GM21381 (cell line): Measurements from ENCODE around the gene GLYATL1.
A peak's percentile ranks its signal among the peaks of the same experiment; 100 is the strongest.

Experiments used
- ATAC-seq: cut with Tn5 transposase; IDR thresholded peaks from one replicate; pipeline ENCODE4 v1.9.1; 2021; ENCODE audit warnings: mild to moderate bottlenecking, moderate library complexity; ENCODE audit not compliant: unreplicated experiment

GLYATL1 gene

DNA sequence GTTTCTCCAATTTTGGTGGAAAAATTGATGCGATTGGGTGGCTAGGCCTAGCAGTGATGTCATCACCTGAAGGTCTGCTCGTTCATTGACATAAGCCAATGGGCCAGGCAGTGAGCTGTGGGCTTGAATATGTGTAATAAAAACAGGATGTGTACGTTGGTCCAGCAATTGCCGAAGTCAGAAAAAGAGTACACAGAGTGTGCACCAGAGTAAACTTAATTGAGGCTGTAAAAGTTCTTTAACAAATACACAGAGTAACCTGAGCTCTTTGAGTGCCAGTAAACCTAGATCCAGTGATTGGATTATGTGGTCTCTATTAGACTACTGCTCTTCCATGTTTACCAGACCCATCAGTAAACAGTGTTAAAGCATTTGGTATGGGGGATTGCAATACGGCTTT is 13.0 kb upstream of the GLYATL1 start:
- no peak for ATAC-seq

DNA sequence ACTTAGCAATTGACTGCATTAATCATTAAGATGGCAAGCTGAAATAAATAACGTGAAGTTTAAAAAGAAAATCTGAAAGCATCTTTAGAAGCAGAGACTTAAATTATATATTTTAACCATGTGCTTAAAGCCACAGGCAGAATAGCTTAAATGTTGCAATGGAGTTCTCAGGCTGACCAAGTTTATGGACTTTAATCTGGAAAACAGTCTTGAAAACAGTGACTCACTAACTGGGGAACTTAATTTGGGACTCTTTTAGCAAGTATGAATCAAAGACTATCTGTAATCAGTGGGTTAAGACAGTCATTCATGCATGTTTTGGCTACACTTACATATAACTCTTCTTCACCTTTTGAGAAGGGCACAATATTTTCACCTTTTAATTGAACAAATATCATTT is 12.6 kb upstream of the GLYATL1 start:
- ATAC-seq, result no peak

DNA sequence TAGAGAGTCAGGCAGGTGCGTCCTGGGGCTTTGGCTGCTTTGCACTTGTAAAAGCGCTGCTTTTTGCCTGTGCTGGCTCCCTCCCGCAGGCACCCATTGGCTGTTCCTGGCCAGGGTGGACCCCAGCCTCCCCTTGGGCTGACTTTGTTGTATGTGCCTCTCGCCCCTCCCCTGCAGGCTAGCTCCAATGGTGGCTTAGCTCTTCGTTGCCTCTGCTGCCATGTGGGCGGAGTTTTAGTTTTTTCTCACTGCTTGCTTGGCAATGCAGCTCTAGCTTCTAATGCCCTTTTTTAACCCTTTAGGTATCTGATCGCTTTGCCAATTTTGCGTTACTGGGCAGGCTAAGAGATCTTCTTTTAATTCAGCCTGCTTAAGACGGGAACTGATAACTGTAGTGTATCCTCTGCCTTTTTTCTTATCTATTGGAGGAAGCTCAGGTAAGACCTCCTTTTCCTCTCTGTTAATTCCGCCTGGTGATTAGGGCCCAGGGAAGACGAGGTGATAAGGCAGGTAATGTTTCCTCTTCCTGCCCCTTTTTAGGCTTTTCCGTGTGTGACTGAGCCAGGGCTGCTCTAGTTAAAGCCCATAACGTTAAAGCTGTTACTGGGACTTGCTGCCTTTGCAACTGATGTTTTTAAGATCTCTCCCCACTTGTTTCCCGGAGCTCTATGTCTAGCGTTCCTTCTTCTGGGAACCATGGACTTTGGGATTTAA is 11.7 kb upstream of the GLYATL1 start:
- ATAC-seq, result no peak

DNA sequence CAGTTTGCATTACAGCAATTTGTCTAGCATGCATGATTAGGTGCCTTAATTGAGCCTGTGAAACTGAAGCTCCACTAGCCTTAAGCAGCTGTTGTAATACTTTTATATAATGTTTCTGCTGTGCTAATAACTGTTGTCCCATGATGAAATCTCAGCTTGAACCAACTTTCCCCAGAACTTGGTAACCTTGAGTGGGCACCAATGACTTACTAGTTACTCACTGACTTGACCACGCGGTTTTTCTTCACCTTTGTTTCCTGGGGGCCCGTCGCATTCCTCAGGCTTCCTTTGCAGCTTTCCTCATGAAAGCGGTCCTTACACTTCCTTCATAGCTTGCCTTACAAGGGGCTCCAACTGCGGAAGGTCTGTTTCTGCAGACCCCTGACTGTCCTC is 11.2 kb upstream of the GLYATL1 start:
- no peak for ATAC-seq

DNA sequence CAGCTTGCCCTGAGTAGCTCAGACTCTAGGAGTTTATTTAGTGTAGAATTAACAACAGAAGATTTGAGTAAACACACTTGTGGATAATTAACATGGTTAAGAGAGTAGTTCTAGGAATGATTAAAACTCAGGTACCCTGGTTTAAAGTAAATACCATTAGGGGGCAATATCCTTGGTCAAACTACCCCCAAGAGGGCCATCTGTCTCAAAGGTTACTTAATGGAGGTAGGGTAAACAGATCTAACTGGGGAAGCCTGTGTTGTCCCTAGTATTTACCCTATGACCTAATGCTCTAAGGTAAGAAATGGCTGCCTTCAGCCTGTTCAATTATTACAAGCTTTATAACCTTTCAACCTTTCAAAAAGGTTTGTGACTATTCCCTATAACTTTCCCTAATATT is 10.6 kb upstream of the GLYATL1 start:
- no peak for ATAC-seq

DNA sequence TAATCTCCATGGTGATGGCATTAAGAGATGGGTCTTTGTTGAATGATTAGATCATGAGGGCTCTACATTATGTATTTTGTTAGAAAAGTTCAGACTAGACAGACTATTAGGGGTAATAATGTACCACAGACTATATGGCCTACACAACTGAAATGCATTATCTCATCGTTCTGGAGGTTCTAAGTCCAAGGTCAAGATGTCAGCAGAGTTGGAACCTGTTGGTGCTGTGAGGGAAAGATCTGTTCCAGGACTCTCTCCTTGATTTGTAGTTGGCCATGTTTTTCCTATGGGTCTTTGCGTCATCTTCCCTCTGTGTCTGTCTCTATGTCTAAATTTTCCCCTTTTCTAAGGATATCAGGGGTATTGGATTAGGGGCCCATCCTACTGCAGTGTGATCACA is 8.4 kb upstream of the GLYATL1 start:
- ATAC-seq, result no peak

DNA sequence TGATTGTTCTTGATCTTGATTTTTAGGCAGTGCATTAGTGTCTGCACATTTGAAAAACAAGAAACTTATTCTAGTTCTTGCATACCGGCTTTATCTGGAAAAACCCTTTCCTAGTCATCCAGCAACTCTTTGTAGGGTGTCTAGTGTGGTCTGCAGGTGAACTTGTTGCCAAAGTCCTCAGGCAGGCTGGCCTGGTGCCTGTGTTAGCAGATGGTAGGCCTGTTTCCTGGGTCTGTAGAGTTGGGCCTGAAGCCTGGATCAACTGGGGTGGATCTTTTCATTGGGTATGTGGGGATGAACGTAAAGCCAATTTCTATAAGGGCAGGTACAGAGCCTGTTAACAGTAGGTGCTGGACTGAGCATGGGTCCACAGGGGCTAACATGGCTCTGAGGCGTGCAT is 5.6 kb upstream of the GLYATL1 start:
- ATAC-seq, result no peak

DNA sequence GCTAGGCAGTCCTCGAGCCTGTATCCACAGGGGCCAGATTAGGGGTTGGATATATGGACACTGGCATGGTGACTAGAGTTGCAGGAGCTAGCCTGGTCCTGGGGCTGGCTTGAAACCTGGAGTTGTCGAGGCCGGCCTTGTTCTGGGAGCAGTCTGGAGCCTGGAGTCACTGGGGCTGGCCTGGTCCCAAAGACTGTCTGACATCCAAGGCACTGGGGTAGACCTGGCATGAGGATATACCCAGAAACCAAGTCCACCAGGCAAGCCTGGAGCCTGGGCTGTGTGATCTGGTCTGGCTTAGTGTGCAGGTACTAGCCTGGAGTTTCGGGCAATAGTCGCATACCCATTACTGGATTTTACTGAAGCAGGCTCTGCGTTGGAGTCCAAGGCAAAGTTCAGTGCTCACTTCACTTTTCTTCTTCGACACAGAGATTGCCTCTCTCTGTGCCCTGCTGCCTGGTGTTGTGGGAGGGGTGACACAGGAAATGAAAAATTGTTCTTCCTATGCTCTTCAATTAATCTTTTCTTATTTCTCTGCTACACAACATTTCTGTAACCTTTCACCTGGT is 4.3 kb upstream of the GLYATL1 start:
- ATAC-seq, result no peak

DNA sequence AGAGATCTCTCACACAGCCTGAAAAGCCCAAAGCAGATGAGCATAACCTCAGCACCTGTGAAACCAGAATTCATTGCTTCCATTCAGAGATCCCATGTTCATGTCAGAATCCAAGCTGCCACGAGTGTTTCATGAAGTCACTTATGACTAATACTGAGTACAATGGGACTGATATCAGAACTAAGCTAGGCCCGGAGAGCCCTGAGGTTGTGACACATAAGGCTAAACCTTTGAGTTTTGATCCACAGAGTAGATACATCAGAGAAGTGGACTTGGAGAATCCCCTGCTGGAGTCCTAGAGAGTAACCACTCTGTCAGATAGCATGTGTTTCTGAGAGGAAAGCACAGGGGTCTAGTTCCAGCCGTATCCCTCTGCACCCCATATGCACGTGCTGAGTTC is 890 bp upstream of the GLYATL1 start:
- no peak for ATAC-seq

DNA sequence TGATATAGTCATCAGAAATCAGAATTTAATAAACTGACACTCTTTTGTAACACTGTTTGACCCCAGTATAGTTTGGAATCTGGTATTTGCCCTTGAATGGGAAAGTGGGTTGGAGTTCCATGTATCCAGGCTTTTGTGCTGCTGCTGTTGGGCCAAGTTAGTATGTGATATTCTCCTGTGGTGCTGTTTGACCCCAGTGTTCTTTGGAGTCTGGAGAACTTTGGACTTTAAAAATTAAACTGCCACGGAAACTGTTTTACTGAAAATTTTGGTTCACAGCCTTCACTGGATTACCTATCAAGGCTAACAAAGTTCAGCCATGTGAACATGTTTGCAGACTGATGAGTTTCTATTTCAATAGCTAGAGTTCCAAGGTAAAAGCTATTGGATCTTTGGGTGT is 740 bp downstream of the GLYATL1 start:
- no peak for ATAC-seq

DNA sequence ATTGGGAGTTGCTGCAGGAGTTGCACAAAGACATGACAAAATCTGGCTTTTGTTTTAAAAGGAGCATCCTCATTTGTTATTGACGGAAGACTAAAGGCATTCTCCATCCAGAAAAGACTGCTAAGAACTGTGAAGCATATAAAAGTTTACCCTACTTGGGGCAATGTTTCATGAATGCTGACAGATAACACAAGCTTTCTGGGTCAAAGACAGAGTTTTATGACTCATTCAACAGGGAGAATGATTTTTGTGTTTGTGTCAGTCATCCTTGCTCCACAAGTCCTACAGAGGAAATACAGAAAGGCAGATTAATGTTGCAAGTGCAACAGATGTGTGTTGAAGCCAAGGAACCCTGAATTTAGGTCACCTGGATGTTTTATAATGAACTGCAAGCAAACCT is 2.5 kb downstream of the GLYATL1 start:
- ATAC-seq, result no peak

DNA sequence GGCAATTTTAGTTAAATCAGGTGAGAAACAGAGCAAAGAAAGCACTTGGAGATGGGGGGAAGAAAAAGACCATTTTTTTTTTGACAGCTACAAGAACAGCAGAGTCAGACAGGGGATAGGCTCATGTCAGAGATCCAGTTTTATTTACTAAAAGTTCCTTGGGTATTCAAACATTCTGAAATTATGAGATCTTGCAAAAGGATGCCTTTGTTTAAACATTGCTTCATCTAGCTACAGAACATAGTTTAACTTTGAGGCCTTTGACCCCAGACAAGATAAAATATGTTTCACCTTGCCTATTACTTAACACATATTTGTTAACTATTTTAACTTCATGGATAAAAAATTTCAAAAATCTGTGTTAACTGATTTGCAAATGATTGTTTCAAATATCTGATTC is 6.4 kb downstream of the GLYATL1 start:
- no peak for ATAC-seq

DNA sequence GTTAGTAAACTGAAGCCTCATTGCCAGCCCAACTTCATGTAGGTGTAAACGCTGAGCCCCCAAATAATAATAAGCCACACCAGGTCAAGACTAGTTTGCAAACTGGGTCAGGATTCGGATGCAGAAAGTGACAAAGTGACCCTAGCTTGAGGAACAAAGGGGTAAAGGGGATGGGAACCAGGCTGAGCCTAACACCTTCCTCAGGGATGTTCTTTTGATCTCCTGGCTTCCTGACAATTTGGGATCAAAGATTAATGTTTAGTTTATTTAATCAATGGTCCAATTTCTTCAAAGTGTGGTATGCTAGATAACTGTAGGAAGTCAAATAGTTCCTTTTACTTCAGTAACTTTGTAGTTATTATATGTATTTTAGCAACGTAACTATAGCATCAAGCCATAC is 9.9 kb downstream of the GLYATL1 start:
- no peak for ATAC-seq

DNA sequence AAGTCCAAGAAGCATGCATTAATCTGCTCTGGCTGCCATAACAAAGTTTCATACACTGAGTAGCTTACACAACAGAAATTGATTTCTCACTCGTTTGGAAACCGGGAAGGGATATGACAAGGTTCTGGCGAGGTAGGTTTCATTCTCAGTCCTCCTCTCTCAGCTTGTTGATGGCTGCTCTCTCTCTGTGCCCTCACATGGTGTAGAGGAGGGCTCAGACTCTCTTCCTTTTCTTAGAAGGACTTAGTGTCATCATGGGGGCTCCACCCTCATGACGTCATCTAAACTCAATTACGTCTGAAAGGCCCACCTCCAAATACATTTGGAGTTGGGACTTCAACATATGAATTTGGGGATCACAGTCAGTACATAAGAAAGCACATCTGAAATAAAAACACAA is 18.6 kb downstream of the GLYATL1 start:
- ATAC-seq, result peak; percentile 58

DNA sequence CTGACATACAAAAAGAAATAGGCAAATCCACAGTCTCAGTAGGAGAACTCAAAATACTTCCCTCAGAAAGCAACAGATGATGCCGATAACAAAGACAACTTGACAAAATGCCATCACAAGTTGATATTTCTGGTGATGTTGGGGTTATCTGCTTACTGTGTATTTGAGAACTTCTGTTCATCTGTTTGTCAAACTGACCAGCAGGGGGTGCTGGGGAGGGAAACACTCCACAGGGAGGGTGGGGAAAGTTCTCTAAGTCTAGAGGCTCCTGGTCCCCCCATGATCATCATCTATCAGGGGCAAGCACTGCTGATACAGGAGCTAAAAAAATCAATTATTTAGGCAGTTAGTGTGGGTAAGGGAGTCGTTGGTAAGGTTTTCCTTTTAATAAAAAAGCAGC is 19.2 kb downstream of the GLYATL1 start:
- ATAC-seq, result peak; percentile 66

DNA sequence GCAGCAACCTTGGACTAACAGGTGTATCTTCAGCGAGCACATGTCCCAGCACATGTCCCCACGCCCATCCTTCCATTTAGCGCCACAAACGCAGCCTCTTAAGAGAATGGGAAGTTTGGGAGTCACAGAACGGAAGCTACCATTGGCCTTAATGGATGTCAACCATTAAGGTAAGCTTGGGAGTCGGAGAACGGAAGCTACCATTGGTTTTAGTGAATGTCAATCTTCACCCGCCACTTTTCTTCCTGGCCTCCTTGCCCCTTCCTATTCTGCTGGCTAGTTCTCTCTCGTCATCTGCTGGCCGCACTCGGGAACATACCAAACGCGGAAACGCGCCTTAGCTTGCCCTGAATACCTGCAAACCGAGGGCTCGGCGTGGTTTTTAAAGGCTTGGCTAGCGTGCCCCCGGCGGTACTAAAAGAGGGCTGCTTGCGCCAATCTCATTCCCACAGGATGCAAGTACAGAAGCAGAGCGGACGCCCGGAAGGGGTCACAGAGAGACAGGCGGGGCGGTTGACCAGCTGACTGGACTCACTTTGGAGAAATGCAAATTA is 24.3 kb downstream of the GLYATL1 start:
- ATAC-seq, result no peak

DNA sequence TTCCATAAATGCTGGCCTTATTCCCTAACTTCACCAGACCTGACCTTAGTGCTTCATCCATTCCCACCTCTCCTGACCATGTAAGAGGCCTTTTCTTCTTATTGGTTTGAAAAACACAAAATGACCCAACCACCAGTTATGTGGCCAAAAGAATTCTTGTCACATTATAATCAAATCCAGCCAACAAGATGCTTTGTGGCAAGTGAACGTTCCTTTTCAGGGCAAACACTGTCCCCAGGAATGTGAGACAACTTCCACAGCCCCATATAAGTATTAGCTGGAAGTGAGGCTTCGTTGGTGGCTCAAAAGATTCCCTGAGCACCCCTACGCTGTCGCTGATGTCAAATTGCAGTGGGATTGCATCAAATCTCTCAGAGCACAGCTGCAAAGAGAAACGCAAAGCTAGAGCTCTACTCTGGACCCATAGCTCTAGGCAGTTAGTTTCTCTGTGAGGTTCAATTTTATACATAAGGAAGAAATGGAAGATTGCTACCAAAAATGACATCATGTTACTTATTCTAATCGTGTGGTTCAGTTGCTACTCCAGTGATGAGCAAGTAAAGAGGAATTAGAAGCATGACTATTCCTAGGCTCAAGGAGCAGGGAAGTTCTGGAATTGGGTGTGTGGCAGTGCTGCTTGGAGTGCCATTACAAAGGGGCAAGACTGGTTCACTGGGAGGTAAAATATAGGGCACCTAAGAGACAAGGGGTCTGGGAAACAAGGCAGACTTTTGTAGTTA is 26.1 kb downstream of the GLYATL1 start:
- no peak for ATAC-seq

DNA sequence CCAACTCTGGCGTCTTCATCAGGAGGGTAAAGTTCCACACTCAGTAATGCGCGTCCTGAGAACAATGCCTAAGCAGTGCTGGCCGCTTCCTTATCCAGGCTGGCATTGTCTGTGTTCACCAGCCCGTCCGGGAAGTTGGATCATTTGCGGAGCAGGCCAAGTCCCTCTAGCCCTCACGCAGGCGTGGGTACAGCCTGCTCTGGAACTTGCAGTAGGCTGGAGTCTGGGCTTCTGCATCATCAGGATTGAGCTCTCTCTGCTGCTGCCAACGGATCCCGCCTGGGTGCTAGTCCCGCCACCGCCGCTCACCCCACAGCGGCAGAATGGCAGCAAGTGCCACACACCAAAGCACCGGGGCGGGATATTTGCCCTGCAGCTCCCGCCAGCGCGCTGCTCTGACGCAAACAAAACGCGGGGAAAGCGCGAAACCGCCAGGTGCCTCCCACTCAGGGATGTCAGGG is 29.0 kb downstream of the GLYATL1 start:
- ATAC-seq, result no peak

DNA sequence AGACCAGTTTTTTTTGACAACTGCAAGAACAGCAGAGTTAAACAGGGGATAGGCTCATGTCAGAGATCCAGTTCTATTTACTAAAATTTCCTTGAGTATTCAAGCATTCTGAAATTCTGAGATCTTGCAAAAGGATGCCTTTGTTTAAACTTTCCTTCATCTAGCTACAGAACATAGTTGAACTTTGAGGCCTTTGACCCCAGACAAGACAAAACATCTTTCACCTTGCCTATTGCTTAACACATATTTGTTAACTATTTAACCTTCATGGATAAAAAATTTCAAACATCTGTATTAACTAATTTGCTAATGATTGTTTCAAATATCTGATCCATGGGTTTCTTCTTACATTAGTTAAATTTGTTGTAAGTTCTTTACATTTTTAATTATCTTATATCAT is 38.2 kb downstream of the GLYATL1 start:
- ATAC-seq, result no peak

DNA sequence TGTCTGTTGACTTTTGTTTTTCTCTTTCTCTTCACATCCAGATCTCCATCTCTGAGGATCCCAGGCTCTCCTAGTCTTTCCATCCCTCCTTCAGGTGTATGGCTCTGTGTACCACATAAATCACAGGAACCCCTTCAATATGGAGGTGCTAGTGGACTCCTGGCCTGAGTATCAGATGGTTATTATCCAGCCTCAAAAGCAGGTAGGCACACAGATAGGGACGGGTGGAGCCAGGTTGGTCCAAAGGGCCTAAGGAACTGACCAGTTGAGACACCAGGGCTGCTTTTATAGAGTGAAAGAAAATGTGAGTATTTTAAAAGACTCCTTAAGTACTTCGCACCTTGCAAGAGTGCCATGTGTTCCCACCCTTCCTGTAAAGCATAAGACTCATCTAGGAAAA is 39.9 kb downstream of the GLYATL1 start:
- ATAC-seq, result no peak

DNA sequence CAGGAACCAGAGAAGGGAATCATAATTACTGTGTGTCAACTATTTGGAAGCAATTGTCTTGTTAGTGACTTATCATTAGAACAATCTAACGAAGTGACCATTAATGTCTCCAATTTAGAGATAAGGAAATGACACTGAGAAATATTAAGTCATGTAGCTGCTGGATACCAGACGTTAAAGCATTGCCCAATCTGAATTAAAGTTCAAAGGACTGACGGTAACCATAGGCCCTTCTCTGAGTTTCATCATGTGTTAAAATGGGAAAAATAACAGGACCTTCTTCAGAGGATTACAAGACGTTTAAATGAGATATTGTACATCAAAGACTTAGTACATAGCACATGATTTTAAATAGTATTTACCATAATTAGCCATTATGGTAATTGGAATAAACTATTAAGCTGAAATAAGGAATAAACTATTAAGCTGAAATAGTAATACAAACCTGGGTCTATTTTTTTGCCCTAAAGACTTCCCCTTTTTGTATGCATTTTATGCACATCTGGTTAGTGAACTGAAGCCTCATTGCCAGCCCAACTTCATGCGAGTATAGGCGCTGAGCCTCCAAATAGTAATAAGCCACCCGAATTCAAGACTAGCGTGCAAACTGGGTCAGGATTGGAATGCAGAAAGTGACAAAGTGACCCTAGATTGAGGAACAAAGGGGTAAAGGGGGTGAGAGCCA is 41.0 kb downstream of the GLYATL1 start:
- ATAC-seq, result no peak
